ENCODE results near the gene RFXANK. TPM values are rescaled to one million over a fixed set of nuclear protein-coding genes. Genes with fewer than 3 reads are reported as not detected.

The RFXANK gene
- total and polyA plus RNA-seq, 9 of the 15 experiments (the other 6 are each of a cell fraction or from before 2014, with no cell fraction given): 68.6 to 181 (median 150) TPM

- Histone ChIP-seq H3K4me3 (no peak overlapping the region), H3K79me2 (ENCODE audit: control insufficient read depth, insufficient read depth, low read length) (no peaks in the 10 kb centered on the region), H3K4me2 (ENCODE audit: insufficient read depth, low read length) (no peak overlapping the region), H3K4me1 (replicated peaks in 1 of 2; ENCODE audit: control insufficient read depth in 2 of 2, insufficient read depth in 2 of 2, low read length in 2 of 2) (peaks cover 8 to 17% of the 10 kb centered on the region in 2 experiments; a peak in 4 of 5 replicates), H3K9me3 (replicated peaks; ENCODE audit: control insufficient read depth, insufficient read depth, low read depth, low read length) (no peaks in the 10 kb centered on the region), H3K9me1 (ENCODE audit: control insufficient read depth, insufficient read depth, low read length) (peaks cover 3% of the 10 kb centered on the region), H3K36me3 (ENCODE audit: control insufficient read depth, insufficient read depth, low read length) (no peaks in the 10 kb centered on the region), H3K9ac (ENCODE audit: insufficient read depth in 1 of 2, low read depth in 2 of 2, low read length in 2 of 2) (no peak overlapping the region), H3K27ac (ENCODE audit: extremely low read depth, low read depth, low read length) (no peak overlapping the region), H2AFZ (ENCODE audit: low read depth, low read length) (no peak overlapping the region), H4K20me1 (replicated peaks; ENCODE audit: control insufficient read depth, insufficient read depth, low read length) (no peaks in the 10 kb centered on the region), H3K27me3 (ENCODE audit: control insufficient read depth in 2 of 2, insufficient read depth in 2 of 2, low read length in 2 of 2) (peaks cover 4 to 26% of the 10 kb centered on the region in 2 experiments)
- 3% methylated on average over 9 of the region's 9 CpGs for WGBS (ENCODE audit: insufficient coverage, low coverage, missing lambda C conversion rate)
- TF ChIP-seq CBFA2T3 (IDR thresholded peaks at IDR 0.05) (0 out of 2 replicates have a peak, but pooled peaks have one; percentile 14), TAF9B (IDR thresholded peaks at IDR 0.05; ENCODE audit: partially characterized antibody) (no peak), TFAP4 (CRISPR knock-in tag; IDR thresholded peaks at IDR 0.05; ENCODE audit: borderline replicate concordance) (peak; percentile 54; the same call in 1 of the 2 replicates), HBP1 (CRISPR knock-in tag; IDR thresholded peaks at IDR 0.05) (no peak), CREB1 (IDR thresholded peaks at IDR 0.05) (no peak), CREB1 (CRISPR knock-in tag; IDR thresholded peaks at IDR 0.05) (no peak), FOXA1 (IDR thresholded peaks at IDR 0.05; ENCODE audit: borderline replicate concordance) (no peak), NFYB (IDR thresholded peaks at IDR 0.05; ENCODE audit: extremely low read depth, insufficient read length) (no peak)
- no TSS peak for BruUV-seq (replicated peaks)
- in situ Hi-C loops (cut with MboI): no loop called here
- FAIRE-seq (no peak), ATAC-seq (peak; percentile 57), DNase-seq (ENCODE audit: extremely low read depth in 1 of 4, low spot score in 3 of 4) (no peak)
- ChIA-PET CTCF (ENCODE audit: low intra/inter-chr PET ratio) (no interaction called here), POLR2A (interaction anchor here (0.7 to 1.8 kb wide), 2 partner anchors 12 to 14 kb away, joined by 3 to 5 read pairs; no protein-coding TSS in a partner anchor)
- intact Hi-C loops (cut with micrococcal nuclease): no loop called here
Measured at GRCh38 chr19:19209372-19209771, 17.3 kb downstream of the RFXANK start.

Measured in K562 (cell line).